BE2C (cell line): ENCODE data around the gene MT1G.

ENCODE experiments used
- DNase-seq: peaks from one replicate; pipeline ENCODE4 v3.0.0-alpha.2; 2020
- H3K27me3 ChIP-seq: fragments of 250-450 bp; sonication (Bioruptor Pico); 2 replicates; pipeline ENCODE4 v1.5.1; 2020; ENCODE audit warnings: mild to moderate bottlenecking
- H3K36me3 ChIP-seq: fragments of 250-450 bp; sonication (Bioruptor Pico); 2 replicates; pipeline ENCODE4 v1.5.1; 2020; ENCODE audit warnings: mild to moderate bottlenecking
- H3K4me1 ChIP-seq: fragments of 250-450 bp; sonication (Bioruptor Pico); 2 replicates; pipeline ENCODE4 v1.5.1; 2020
- H3K4me3 ChIP-seq: 2 replicates; pipeline ENCODE4 v1.5.1; 2011; ENCODE audit warnings: low read depth, low read length
- H3K9me3 ChIP-seq: fragments of 250-450 bp; sonication (Bioruptor Pico); 2 replicates; pipeline ENCODE4 v1.5.1; 2020
- CTCF ChIP-seq: IDR thresholded peaks from 2 replicates; pipeline ENCODE4 v1.5.1; 2012; ENCODE audit warnings: mild to moderate bottlenecking, low read depth, low read length

The MT1G gene

GRCh38 chr16:56658327-56658875, 9.5 kb downstream of the MT1G start:
- Histone ChIP-seq H3K9me3 (no peaks in the 10 kb centered on the region), H3K4me3 (no peak overlapping the region; the same call in 1 of the 2 replicates), H3K27me3 (peaks cover 58% of the 10 kb centered on the region), H3K36me3 (no peaks in the 10 kb centered on the region), H3K4me1 (no peaks in the 10 kb centered on the region)
- no peak for TF ChIP-seq CTCF
- no peak for DNase-seq

GRCh38 chr16:56657555-56658326, 10.1 kb downstream of the MT1G start, which contains the start of gene MT1F:
Gene MT1F (plus strand): TSS chr16:56657959. CDS start chr16:56658059, 100 bp downstream.
- DNase-seq, result peak; percentile 40
- H3K36me3 ChIP-seq, result no peaks in the 10 kb centered on the region
- no peak for TF ChIP-seq CTCF
- no peaks in the 10 kb centered on the region for H3K4me1 ChIP-seq
- H3K27me3 ChIP-seq, result peaks cover 52% of the 10 kb centered on the region
- no peaks in the 10 kb centered on the region for H3K9me3 ChIP-seq
- peak within 1 kb of the TSS; percentile 38 for H3K4me3 ChIP-seq

DNA sequence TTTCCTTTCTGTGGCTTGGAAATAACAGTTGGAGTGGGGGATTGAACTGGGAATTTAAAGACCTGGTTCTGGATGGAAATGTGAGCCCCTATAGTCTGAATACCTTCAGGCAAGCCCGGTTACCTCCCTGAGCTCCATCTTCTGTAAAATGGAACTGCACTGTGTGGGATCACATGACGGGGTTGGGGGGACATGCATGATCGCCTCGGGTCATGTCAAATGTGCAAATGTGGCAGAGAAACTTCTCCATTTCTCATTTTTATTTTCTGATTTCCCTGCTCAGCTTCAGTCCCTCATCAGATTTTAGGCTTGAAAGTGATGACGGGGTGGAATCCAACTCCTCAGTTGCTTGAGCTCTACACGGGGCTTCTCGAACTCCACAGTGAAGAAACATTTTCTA, 14.6 kb downstream of the MT1G start:
- Histone ChIP-seq H3K9me3 (no peaks in the 10 kb centered on the region), H3K27me3 (peaks cover 7% of the 10 kb centered on the region), H3K4me3 (no peak overlapping the region), H3K36me3 (no peaks in the 10 kb centered on the region), H3K4me1 (no peaks in the 10 kb centered on the region)
- DNase-seq, result no peak
- no peak for TF ChIP-seq CTCF

GRCh38 chr16:56652600-56652999, 15.3 kb downstream of the MT1G start:
- Histone ChIP-seq H3K4me1 (no peaks in the 10 kb centered on the region), H3K36me3 (no peaks in the 10 kb centered on the region), H3K9me3 (no peaks in the 10 kb centered on the region), H3K27me3 (peaks cover 3% of the 10 kb centered on the region), H3K4me3 (no peak overlapping the region)
- no peak for TF ChIP-seq CTCF
- no peak for DNase-seq

DNA sequence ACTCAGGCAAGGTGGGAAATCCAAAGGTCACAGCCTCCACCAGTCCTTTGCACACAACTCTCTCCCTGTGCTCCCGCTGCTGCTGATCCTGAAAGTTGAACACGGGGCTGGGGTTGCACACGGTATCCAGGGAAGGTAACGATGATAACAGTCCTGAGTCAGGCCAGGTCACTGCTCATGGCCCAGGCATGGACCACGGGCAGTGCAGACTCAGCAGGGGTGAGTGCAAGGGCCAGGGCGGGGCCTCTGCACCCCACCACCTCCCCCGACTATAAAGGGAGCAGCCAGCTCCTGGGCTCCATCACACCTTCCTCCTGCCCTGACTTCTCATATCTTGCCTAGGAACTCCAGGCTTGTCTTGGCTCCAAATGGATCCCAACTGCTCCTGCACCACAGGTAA, 16.3 kb downstream of the MT1G start, which contains the start of gene MT1B:
Gene MT1B (plus strand): TSS at position 301 of the 400 bp plus-strand sequence. CDS start 68 bp downstream, at position 369.
- peaks cover 12% of the 10 kb centered on the region for H3K27me3 ChIP-seq
- DNase-seq, result no peak
- no peaks in the 10 kb centered on the region for H3K9me3 ChIP-seq
- no peak for TF ChIP-seq CTCF
- H3K4me1 ChIP-seq, result no peaks in the 10 kb centered on the region
- no peak within 1 kb of the TSS for H3K4me3 ChIP-seq
- H3K36me3 ChIP-seq, result no peaks in the 10 kb centered on the region

- Histone ChIP-seq H3K36me3 (no peaks in the 10 kb centered on the region), H3K27me3 (peaks cover 16% of the 10 kb centered on the region), H3K4me1 (no peaks in the 10 kb centered on the region), H3K4me3 (no peak overlapping the region), H3K9me3 (no peaks in the 10 kb centered on the region)
- no peak for TF ChIP-seq CTCF
- no peak for DNase-seq
Measured at GRCh38 chr16:56649820-56650219, 18.0 kb downstream of the MT1G start.
